NCI-H345 treated with DMSO at 0.1 percent for 48 hours (cell line): ENCODE measurements around the gene CHI3L2.

Experiments used
- DNase-seq: peaks from one replicate; lab custom pipeline; 2025; ENCODE audit not compliant: unreplicated experiment; lab: John Stamatoyannopoulos, UW

Gene CHI3L2

GRCh38 chr1:111290104-111290503 lies 62.6 kb downstream of the CHI3L2 start:
- no peak for DNase-seq

DNA sequence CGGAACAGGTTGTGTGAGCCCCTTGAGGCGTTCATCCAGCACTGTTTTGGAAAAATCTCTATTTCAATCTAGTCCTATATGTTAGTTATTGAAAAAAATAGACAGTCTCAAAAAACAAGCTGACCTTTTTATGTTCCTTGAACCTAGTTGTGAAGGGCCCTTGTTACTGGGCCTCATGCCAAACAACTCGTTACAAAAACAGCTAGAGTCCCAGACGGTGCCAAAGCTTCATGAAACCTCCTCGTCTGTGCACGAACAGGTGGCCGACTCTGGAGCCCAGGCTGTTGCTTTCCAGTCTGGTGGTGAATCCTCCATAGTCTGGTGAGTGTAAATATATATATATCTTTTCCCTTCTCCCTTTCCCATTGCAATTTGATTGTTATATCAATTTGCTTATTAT lies 63.1 kb downstream of the CHI3L2 start, which contains the start of gene CHIA:
CHIA (plus strand) TSS at position 222 of the 400 bp plus-strand sequence. CDS start 19,617 bp downstream, outside the sequence.
- peak; percentile 86 for DNase-seq
